Activated B cell treated with CpG ODN at 0.5 μM for 24 hours (primary cell): ENCODE data around the gene TRIM31. TPM values are rescaled to one million over a fixed set of nuclear protein-coding genes. Genes with fewer than 3 reads are reported as not detected.

ENCODE experiments used
- ATAC-seq: fragments of 200-7000 bp; cut with Tn5 transposase; one replicate; pipeline ENCODE4 v1.10.0; 2021; ENCODE audit warnings: low read depth, mild to moderate bottlenecking, moderate library complexity
- CTCF ChIA-PET: fragments of 350-600 bp; sonication (Branson Sonifier 250); formaldehyde crosslinking; loops from one replicate; lab custom pipeline; 2021; ENCODE audit warnings: antibody characterized with exemption; lab: Charles Lee
- POLR2A ChIA-PET: fragments of 350-600 bp; sonication (Branson Sonifier 250); formaldehyde crosslinking; loops from one replicate; lab custom pipeline; 2021; ENCODE audit warnings: antibody characterized with exemption; lab: Charles Lee
- DNase-seq: peaks from one replicate; pipeline ENCODE4 v3.0.0; 2022
- H3K27ac Mint-ChIP-seq: one replicate; pipeline ENCODE4 v1.8.0; 2020; ENCODE audit warnings: mixed read lengths
- H3K27me3 Mint-ChIP-seq: one replicate; pipeline ENCODE4 v1.8.0; 2021; ENCODE audit warnings: mixed read lengths
- H3K36me3 Mint-ChIP-seq: one replicate; pipeline ENCODE4 v1.8.0; 2021; ENCODE audit warnings: low read depth, mixed read lengths
- H3K4me1 Mint-ChIP-seq: one replicate; pipeline ENCODE4 v1.8.0; 2021; ENCODE audit warnings: mixed read lengths
- H3K4me3 Mint-ChIP-seq: one replicate; pipeline ENCODE4 v1.8.0; 2020; ENCODE audit warnings: mild to moderate bottlenecking, mixed read lengths
- H3K9me3 Mint-ChIP-seq: one replicate; pipeline ENCODE4 v1.8.0; 2020; ENCODE audit warnings: mixed read lengths
- intact Hi-C: fragments of 100-400 bp; cut with micrococcal nuclease; formaldehyde crosslinking; loops from one replicate; pipeline ENCODE4 v1.15.1; 2024
- total RNA-seq: library from RNA; stranded (reverse); gene quantifications from 2 replicates; pipeline ENCODE4 v1.2.3, GENCODE V29; 2022
- TF ChIP-seq, protein P1 (sequence below): fragments of 200-600 bp; IDR thresholded peaks from one replicate; pipeline ENCODE4 v1.8.0; 2022; ENCODE audit warnings: antibody characterized with exemption, mild to moderate bottlenecking

TRIM31 gene
- total RNA-seq, 1 donor from 2014 or later: not detected

DNA sequence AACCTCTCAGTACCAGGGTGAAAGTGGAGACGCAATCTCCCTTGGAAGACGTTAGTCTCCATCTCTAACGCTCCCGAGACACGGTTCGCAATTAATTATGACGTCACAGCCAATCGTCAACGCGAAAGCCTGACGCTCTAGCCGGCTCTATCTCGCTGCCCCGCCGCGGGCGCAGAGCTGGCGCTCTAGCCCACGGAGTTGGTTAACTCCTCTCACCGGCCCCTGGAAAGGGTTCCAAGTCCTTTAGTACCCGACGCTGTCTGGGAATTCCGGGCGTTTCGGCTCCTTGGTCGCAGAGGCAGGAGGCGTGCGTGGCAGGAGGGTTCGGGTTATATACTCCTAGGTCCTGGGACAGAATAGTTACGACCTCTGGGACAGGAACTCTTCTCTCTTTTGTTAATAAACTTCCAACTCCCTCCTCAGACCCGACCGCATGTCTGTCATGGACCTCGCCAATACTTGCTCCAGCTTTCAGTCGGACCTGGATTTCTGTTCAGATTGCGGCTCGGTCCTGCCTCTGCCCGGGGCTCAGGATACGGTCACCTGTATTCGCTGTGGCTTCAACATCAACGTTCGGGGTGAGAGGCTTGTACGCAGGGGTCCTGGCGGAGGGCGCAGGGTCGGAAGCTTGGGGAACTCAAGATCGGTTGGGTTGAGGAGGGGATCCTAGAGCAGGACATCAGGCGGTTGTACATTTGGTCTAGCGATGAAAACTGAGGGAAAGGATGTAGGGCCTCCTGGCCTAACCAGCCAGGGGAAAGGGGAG, 51.6 kb downstream of the TRIM31 start, which contains the start of gene POLR1H:
Gene POLR1H, plus strand, starts transcription at position 174 of the 766 bp plus-strand sequence. Its CDS starts 260 bp downstream, at position 434.
- CTCF ChIA-PET: interaction anchor here (1.0 to 3.8 kb wide), 3 partner anchors 42 to 411 kb away, joined by 3 to 14 read pairs (median 7); no protein-coding TSS in a partner anchor

DNA sequence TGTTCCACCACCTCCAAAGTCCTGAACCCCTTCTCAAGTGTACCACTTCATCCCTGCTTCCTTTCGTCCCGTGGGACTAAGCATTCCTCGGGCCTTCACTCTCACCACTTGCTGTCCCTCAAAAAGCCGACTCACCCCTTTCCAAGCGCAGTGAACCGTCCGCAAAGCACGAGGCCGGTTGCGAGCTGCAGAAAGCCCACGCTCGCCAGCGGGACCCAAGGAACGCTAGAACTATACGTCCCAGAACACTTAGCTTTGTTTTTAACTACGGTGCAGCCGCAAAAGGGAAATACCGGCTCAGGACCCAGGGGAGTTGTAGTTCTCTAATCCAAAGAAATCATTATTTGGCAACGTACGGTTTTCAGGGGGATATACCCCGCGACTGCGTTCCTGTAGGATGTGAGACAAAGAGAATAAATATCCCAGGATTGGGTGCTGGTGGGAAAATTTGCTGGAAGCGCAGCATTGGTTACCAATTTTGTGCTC, 52.2 kb downstream of the TRIM31 start:
- DNase-seq (no peak), ATAC-seq (peak; percentile 62)
- peak overlapping the region; percentile 97 for H3K27ac Mint-ChIP-seq
- POLR2A ChIA-PET: interaction anchor here (0.7 to 2.4 kb wide), 18 partner anchors 9 to 511 kb away, joined by 3 to 20 read pairs (median 4); partner anchors contain the start of genes ABCF1, HLA-A, TRIM26 and TRIM39
- intact Hi-C loops: loop anchor here (2.0 to 5.0 kb wide), 2 partner anchors 118 to 557 kb away; partner anchors contain the start of genes HLA-A, MRPS18B and PPP1R10
- H3K4me1 Mint-ChIP-seq: peaks cover 37% of the 10 kb centered on the region
- CTCF ChIA-PET: interaction anchor here (1.0 to 3.8 kb wide), 5 partner anchors 23 to 411 kb away, joined by 3 to 14 read pairs (median 5); no protein-coding TSS in a partner anchor
- H3K36me3 Mint-ChIP-seq: peaks cover 57% of the 10 kb centered on the region
- TF ChIP-seq, protein P1, sequence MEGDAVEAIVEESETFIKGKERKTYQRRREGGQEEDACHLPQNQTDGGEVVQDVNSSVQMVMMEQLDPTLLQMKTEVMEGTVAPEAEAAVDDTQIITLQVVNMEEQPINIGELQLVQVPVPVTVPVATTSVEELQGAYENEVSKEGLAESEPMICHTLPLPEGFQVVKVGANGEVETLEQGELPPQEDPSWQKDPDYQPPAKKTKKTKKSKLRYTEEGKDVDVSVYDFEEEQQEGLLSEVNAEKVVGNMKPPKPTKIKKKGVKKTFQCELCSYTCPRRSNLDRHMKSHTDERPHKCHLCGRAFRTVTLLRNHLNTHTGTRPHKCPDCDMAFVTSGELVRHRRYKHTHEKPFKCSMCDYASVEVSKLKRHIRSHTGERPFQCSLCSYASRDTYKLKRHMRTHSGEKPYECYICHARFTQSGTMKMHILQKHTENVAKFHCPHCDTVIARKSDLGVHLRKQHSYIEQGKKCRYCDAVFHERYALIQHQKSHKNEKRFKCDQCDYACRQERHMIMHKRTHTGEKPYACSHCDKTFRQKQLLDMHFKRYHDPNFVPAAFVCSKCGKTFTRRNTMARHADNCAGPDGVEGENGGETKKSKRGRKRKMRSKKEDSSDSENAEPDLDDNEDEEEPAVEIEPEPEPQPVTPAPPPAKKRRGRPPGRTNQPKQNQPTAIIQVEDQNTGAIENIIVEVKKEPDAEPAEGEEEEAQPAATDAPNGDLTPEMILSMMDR: no peak
- no peaks in the 10 kb centered on the region for H3K9me3 Mint-ChIP-seq
- H3K4me3 Mint-ChIP-seq: peak overlapping the region; percentile 98
- H3K27me3 Mint-ChIP-seq: no peaks in the 10 kb centered on the region

More for the DNA sequence above, 51.6 kb downstream of the TRIM31 start, which contains the start of gene POLR1H:
- peaks cover 44% of the 10 kb centered on the region for H3K4me1 Mint-ChIP-seq
- TF ChIP-seq, protein P1: no peak
- H3K36me3 Mint-ChIP-seq: peaks cover 52% of the 10 kb centered on the region
- DNase-seq: peak; percentile 73
- peak; percentile 91 for ATAC-seq
- intact Hi-C loops: loop anchor here (2.0 to 5.0 kb wide), 2 partner anchors 118 to 556 kb away; partner anchors contain the start of genes HLA-A, MRPS18B and PPP1R10
- H3K27me3 Mint-ChIP-seq: no peaks in the 10 kb centered on the region
- POLR2A ChIA-PET: interaction anchor here (0.6 to 2.4 kb wide), 18 partner anchors 10 to 1136 kb away, joined by 3 to 20 read pairs (median 4); partner anchors contain the start of genes ABCF1, HLA-A and TRIM26
- H3K27ac Mint-ChIP-seq: peak within 1 kb of the TSS; percentile 97
- H3K9me3 Mint-ChIP-seq: no peaks in the 10 kb centered on the region
- peak within 1 kb of the TSS; percentile 98 for H3K4me3 Mint-ChIP-seq

GRCh38 chr6:30055513-30055912, 57.4 kb downstream of the TRIM31 start:
- ATAC-seq: no peak
- peaks cover 12% of the 10 kb centered on the region for H3K4me1 Mint-ChIP-seq
- intact Hi-C loops: no loop called here
- DNase-seq: no peak
- H3K27me3 Mint-ChIP-seq: no peaks in the 10 kb centered on the region
- ChIA-PET POLR2A (no interaction called here), CTCF (no interaction called here)
- no peak overlapping the region for H3K4me3 Mint-ChIP-seq
- no peaks in the 10 kb centered on the region for H3K9me3 Mint-ChIP-seq
- H3K36me3 Mint-ChIP-seq: peaks cover 47% of the 10 kb centered on the region
- no peak overlapping the region for H3K27ac Mint-ChIP-seq
- TF ChIP-seq, protein P1: no peak

GRCh38 chr6:30053682-30054081, 59.2 kb downstream of the TRIM31 start:
- ATAC-seq (no peak), DNase-seq (no peak)
- CTCF ChIA-PET: no interaction called here
- H3K4me3 Mint-ChIP-seq: no peak overlapping the region
- H3K36me3 Mint-ChIP-seq: peaks cover 45% of the 10 kb centered on the region
- TF ChIP-seq, protein P1: no peak
- no peak overlapping the region for H3K27ac Mint-ChIP-seq
- POLR2A ChIA-PET: no interaction called here
- no peaks in the 10 kb centered on the region for H3K4me1 Mint-ChIP-seq
- intact Hi-C loops: no loop called here
- H3K27me3 Mint-ChIP-seq: no peaks in the 10 kb centered on the region
- no peaks in the 10 kb centered on the region for H3K9me3 Mint-ChIP-seq

Other genes starting within 250 kb of the TRIM31 start
- 1,592 and 1,608 TPM in 2 replicates for gene HLA-A, start 170.6 kb downstream of the TRIM31 start, total RNA-seq
- gene POLR1H, start 51.8 kb downstream of the TRIM31 start, total RNA-seq: 44.1 and 50.5 TPM in 2 replicates
- 43.0 and 43.1 TPM in 2 replicates for gene PPP1R11, start 45.9 kb downstream of the TRIM31 start, total RNA-seq
- not detected in 2 replicates for gene RNF39, start 37.3 kb downstream of the TRIM31 start, total RNA-seq
- not detected in 2 replicates for gene TRIM40, start 23.1 kb upstream of the TRIM31 start, total RNA-seq
- gene TRIM10, start 48.1 kb upstream of the TRIM31 start, total RNA-seq: not detected in 2 replicates
- gene TRIM15, start 50.5 kb upstream of the TRIM31 start, total RNA-seq: not detected in 2 replicates
- gene TRIM26, start 100.3 kb upstream of the TRIM31 start, total RNA-seq: 72.5 and 75.7 TPM in 2 replicates
- 21.6 and 22.0 TPM in 2 replicates for gene TRIM39, start 213.8 kb upstream of the TRIM31 start, total RNA-seq
- 38.1 and 46.8 TPM in 2 replicates for gene RPP21, start 232.1 kb upstream of the TRIM31 start, total RNA-seq